ENCODE data around the gene STH. TPM values are rescaled to one million over a fixed set of nuclear protein-coding genes. Genes with fewer than 3 reads are reported as not detected.

Gene STH
- total and polyA plus RNA-seq, 2 of the 4 experiments (the other 2 are of a cell fraction), result not detected

DNA sequence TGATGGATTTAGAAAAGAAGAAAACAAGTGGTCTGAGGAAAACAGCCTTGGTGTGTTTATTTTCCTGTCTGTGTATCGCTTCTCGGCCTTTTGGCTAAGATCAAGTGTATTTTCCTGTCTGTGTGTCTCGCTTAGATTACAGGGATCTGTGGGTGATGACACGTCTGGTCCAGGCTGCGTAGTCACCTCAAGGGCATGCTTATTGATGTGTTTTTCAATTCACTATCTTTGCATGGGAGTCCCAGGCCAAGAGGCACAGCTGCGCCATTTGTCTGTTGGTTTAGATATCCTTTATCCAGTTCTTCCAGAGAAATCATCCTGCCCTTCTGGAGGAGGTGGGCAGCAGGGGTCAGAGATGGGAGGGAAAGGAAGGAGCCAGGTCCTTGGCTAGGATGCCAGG lies 47.1 kb upstream of the STH start:
- Histone ChIP-seq H3K56ac (ENCODE audit: extremely low read depth, insufficient read depth, low read length) (no peak overlapping the region), H3K18ac (ENCODE audit: low read depth, low read length) (no peak overlapping the region), H3K4me1 (ENCODE audit: control insufficient read depth, insufficient read depth, low read length) (no peaks in the 10 kb centered on the region), H3K4me2 (ENCODE audit: low read depth, low read length) (no peak overlapping the region), H2AK9ac (replicated peaks; ENCODE audit: low read depth, low read length, poor library complexity) (no peak overlapping the region), H3K27me3 (ENCODE audit: control insufficient read depth, insufficient read depth, low read length) (peaks cover 37% of the 10 kb centered on the region), H4K5ac (ENCODE audit: low read depth, low read length) (no peak overlapping the region), H2AK5ac (ENCODE audit: low read depth, low read length) (no peak overlapping the region), H3K36me3 (ENCODE audit: control insufficient read depth, insufficient read depth, low read length) (no peaks in the 10 kb centered on the region), H3K9me3 (ENCODE audit: control insufficient read depth, insufficient read depth, low read length) (no peaks in the 10 kb centered on the region), H3K9me1 (ENCODE audit: insufficient read depth, low read length) (no peaks in the 10 kb centered on the region), H2AFZ (replicated peaks; ENCODE audit: low read length, poor library complexity) (no peak overlapping the region), H2BK20ac (ENCODE audit: low read depth, low read length) (no peak overlapping the region), H2BK120ac (ENCODE audit: low read depth, low read length) (no peak overlapping the region), H2BK5ac (ENCODE audit: low read depth, low read length, poor library complexity, severe bottlenecking) (no peak overlapping the region), H3K4ac (ENCODE audit: low read depth, low read length) (no peak overlapping the region), H3K23ac (ENCODE audit: low read depth, low read length) (no peak overlapping the region), H3K4me3 (ENCODE audit: insufficient read depth, low read depth, low read length) (no peak overlapping the region), H4K20me1 (ENCODE audit: insufficient read depth, low read length) (no peaks in the 10 kb centered on the region), H2BK15ac (ENCODE audit: low read depth, low read length) (no peak overlapping the region), H4K91ac (ENCODE audit: insufficient read depth, low read depth, low read length) (no peak overlapping the region), H3K27ac (ENCODE audit: insufficient read depth, low read length) (no peak overlapping the region), H3K9ac (ENCODE audit: low read depth, low read length) (no peak overlapping the region), H3K79me1 (ENCODE audit: low read depth in 1 of 2, low read length in 2 of 2) (no peaks in the 10 kb centered on the region), H4K8ac (ENCODE audit: low read depth in 2 of 2, low read length in 2 of 2) (no peak overlapping the region), H3K14ac (replicated peaks; ENCODE audit: low read depth, low read length) (no peak overlapping the region)
- TF ChIP-seq FOS (IDR thresholded peaks at IDR 0.05; ENCODE audit: low read depth, low read length) (no peak), BHLHE40 (IDR thresholded peaks at IDR 0.05; ENCODE audit: low read depth, low read length) (no peak), MXI1 (IDR thresholded peaks at IDR 0.05; ENCODE audit: borderline replicate concordance, low read depth, low read length) (no peak), MAFK (IDR thresholded peaks at IDR 0.05; ENCODE audit: low read depth, low read length) (no peak)
- TF ChIP-seq, protein P1, sequence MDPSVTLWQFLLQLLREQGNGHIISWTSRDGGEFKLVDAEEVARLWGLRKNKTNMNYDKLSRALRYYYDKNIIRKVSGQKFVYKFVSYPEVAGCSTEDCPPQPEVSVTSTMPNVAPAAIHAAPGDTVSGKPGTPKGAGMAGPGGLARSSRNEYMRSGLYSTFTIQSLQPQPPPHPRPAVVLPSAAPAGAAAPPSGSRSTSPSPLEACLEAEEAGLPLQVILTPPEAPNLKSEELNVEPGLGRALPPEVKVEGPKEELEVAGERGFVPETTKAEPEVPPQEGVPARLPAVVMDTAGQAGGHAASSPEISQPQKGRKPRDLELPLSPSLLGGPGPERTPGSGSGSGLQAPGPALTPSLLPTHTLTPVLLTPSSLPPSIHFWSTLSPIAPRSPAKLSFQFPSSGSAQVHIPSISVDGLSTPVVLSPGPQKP (IDR thresholded peaks at IDR 0.05; ENCODE audit: borderline replicate concordance, low read depth, low read length), result no peak
- TF ChIP-seq, protein P2, sequence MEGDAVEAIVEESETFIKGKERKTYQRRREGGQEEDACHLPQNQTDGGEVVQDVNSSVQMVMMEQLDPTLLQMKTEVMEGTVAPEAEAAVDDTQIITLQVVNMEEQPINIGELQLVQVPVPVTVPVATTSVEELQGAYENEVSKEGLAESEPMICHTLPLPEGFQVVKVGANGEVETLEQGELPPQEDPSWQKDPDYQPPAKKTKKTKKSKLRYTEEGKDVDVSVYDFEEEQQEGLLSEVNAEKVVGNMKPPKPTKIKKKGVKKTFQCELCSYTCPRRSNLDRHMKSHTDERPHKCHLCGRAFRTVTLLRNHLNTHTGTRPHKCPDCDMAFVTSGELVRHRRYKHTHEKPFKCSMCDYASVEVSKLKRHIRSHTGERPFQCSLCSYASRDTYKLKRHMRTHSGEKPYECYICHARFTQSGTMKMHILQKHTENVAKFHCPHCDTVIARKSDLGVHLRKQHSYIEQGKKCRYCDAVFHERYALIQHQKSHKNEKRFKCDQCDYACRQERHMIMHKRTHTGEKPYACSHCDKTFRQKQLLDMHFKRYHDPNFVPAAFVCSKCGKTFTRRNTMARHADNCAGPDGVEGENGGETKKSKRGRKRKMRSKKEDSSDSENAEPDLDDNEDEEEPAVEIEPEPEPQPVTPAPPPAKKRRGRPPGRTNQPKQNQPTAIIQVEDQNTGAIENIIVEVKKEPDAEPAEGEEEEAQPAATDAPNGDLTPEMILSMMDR (conservative IDR thresholded peaks at IDR 0.05; ENCODE audit: low read depth, low read length), result no peak
- ATAC-seq (ENCODE audit: low read depth), result no peak
- BruUV-seq (replicated peaks), result no TSS peak
- DNase-seq, result no peak
- dilution Hi-C loops (cut with HindIII; ENCODE audit: low sequenced_read_pairs, unreplicated experiment), result no loop called here
- no CpG with 5 or more reads among the region's 6 CpGs for WGBS, 2 experiments (ENCODE audit: extremely low coverage in 2 of 2, insufficient read length in 1 of 2)
- in situ Hi-C loops (cut with MboI; ENCODE audit: low sequenced_read_pairs), result no loop called here
- CTCF ChIA-PET, result interaction anchor here (0.7 kb wide), 1 partner anchor 157 kb away, joined by 3 read pairs; no protein-coding TSS in a partner anchor
- POLR2A ChIA-PET (ENCODE audit: unreplicated experiment), result no interaction called here
- intact Hi-C loops (cut with micrococcal nuclease), result no loop called here

All from IMR-90 (cell line).